ENCODE measurements around the gene SERTM2.

- TF ChIP-seq CTCF (conservative IDR thresholded peaks at IDR 0.05; ENCODE audit: low read depth in 2 of 2) (no peak), JUNB (IDR thresholded peaks at IDR 0.05; ENCODE audit: unreplicated experiment) (no peak), REST (IDR thresholded peaks at IDR 0.05; ENCODE audit: unreplicated experiment) (no peak), POLR2AphosphoS5 (IDR thresholded peaks at IDR 0.05; ENCODE audit: low read depth) (no peak), EZH2 (IDR thresholded peaks at IDR 0.05; ENCODE audit: low read depth, unreplicated experiment) (no peak)
These were observed 56.3 kb downstream of the SERTM2 start for GRCh38 chrX:111567542-111568255.

Data from GM23338 (cell line).